ENCODE measurements around the gene MILR1. TPM values are rescaled to one million over a fixed set of nuclear protein-coding genes. Genes with fewer than 3 reads are reported as not detected.
"Not testable (repeated sequence)": the region's sequence is repeated elsewhere in the genome, so short reads cannot be mapped to it uniquely, and the experiment has no call there.

Gene MILR1
- total RNA-seq, 2 experiments from 2014 or later, result 1.3 to 2.3 TPM

DNA sequence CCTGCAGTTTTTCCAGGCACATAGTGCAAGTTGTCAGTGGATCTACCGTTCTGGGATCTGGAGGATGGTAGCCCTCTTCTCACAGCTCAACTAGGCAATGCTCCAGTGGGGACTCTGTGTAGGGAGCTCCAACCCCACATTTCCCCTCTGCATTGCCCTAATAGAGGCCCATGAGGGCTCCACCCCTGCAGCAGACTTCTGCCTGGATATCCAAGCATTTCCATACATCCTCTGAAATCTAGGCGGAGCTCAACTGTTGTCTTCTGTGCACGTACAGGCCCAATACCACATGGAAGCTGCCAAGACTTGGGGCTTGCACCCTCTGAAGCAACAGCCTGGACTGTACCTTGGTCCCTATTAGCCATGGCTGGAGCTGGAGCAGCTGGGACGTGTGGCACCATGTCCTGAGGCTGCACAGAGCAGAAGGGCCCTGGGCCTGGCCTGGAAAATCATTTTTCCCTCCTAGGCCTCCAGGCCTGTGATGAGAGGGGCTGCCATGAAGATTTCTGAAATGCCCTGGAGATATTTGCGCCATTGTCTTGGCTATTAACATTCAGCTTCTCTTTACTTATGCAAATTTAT, 10.9 kb upstream of the MILR1 start:
- H3K27ac Mint-ChIP-seq, result no peak overlapping the region
- H3K9me3 Mint-ChIP-seq, result peaks cover 25% of the 10 kb centered on the region
- ChIA-PET CTCF (interaction anchor here (0.7 to 1.9 kb wide), 2 partner anchors 17 to 18 kb away, joined by 4 to 11 read pairs; no protein-coding TSS in a partner anchor), POLR2A (interaction anchor here (0.6 to 1.0 kb wide), 2 partner anchors 12 to 132 kb away, joined by 3 read pairs; no protein-coding TSS in a partner anchor)
- DNase-seq (no peak), ATAC-seq (no peak)
- intact Hi-C loops (cut with micrococcal nuclease), result no loop called here
- H3K4me3 Mint-ChIP-seq, result no peak overlapping the region
- H3K4me1 Mint-ChIP-seq (ENCODE audit: low read depth), result peaks cover 17% of the 10 kb centered on the region
- H3K36me3 Mint-ChIP-seq (ENCODE audit: low read depth), result peaks cover 16% of the 10 kb centered on the region
- peaks cover 2% of the 10 kb centered on the region for H3K27me3 Mint-ChIP-seq
- TF ChIP-seq, protein P1, sequence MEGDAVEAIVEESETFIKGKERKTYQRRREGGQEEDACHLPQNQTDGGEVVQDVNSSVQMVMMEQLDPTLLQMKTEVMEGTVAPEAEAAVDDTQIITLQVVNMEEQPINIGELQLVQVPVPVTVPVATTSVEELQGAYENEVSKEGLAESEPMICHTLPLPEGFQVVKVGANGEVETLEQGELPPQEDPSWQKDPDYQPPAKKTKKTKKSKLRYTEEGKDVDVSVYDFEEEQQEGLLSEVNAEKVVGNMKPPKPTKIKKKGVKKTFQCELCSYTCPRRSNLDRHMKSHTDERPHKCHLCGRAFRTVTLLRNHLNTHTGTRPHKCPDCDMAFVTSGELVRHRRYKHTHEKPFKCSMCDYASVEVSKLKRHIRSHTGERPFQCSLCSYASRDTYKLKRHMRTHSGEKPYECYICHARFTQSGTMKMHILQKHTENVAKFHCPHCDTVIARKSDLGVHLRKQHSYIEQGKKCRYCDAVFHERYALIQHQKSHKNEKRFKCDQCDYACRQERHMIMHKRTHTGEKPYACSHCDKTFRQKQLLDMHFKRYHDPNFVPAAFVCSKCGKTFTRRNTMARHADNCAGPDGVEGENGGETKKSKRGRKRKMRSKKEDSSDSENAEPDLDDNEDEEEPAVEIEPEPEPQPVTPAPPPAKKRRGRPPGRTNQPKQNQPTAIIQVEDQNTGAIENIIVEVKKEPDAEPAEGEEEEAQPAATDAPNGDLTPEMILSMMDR (IDR thresholded peaks at IDR 0.05), result no peak

DNA sequence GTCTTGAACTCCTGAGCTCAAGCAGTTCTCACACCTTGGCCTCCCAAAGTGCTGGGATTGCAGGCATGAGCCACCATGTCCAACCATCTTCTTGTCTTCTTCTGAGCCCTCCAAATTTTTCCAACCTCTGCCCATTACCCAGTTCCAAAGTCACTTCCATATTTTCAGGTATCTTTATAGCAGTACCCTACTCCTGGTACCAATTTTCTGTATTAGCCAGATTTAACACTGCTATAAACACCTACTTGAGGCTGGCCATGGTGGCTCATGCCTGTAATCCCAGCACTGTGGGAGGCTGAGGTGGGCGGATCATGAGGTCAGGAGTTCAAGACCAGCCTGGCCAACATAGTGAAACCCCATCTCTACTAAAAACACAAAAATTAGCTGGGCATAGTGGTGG, 9.4 kb upstream of the MILR1 start:
- H3K9me3 Mint-ChIP-seq, result peaks cover 23% of the 10 kb centered on the region
- POLR2A ChIA-PET; DNase-seq; H3K27ac Mint-ChIP-seq; intact Hi-C loops (cut with micrococcal nuclease); ATAC-seq; H3K27me3 Mint-ChIP-seq; H3K4me3 Mint-ChIP-seq: not testable (repeated sequence)
- CTCF ChIA-PET, result interaction anchor here (1.9 kb wide), 1 partner anchor 20 kb away, joined by 11 read pairs; no protein-coding TSS in a partner anchor
- peaks cover 17% of the 10 kb centered on the region for H3K4me1 Mint-ChIP-seq (ENCODE audit: low read depth)
- H3K36me3 Mint-ChIP-seq (ENCODE audit: low read depth), result peaks cover 16% of the 10 kb centered on the region

DNA sequence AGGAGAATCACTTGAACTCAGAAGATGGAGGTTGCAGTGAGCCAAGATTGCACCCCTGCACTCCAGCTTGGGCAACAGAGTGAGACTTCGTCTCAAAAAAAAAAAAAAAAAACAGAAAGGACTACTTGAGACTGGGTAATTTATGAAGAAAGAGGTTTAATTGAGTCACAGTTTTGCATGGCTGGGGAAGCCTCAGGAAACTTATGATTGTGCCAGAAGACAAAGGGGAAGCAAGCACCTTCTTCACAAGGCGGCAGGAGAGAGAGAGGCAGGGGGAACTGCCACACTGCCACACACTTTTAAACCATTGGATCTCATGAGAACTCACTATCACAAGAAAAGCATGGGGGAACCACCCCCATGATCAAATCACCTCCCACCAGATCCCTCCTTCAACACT, 9.0 kb upstream of the MILR1 start:
- H3K27ac Mint-ChIP-seq, result no peak overlapping the region
- intact Hi-C loops (cut with micrococcal nuclease), result no loop called here
- ChIA-PET CTCF (no interaction called here), POLR2A (no interaction called here)
- TF ChIP-seq, protein P1 (IDR thresholded peaks at IDR 0.05), result no peak
- H3K9me3 Mint-ChIP-seq, result peaks cover 23% of the 10 kb centered on the region
- H3K4me3 Mint-ChIP-seq, result no peak overlapping the region
- peaks cover 2% of the 10 kb centered on the region for H3K27me3 Mint-ChIP-seq
- H3K4me1 Mint-ChIP-seq (ENCODE audit: low read depth), result peaks cover 17% of the 10 kb centered on the region
- H3K36me3 Mint-ChIP-seq (ENCODE audit: low read depth), result peaks cover 16% of the 10 kb centered on the region
- ATAC-seq (no peak), DNase-seq (no peak)

DNA sequence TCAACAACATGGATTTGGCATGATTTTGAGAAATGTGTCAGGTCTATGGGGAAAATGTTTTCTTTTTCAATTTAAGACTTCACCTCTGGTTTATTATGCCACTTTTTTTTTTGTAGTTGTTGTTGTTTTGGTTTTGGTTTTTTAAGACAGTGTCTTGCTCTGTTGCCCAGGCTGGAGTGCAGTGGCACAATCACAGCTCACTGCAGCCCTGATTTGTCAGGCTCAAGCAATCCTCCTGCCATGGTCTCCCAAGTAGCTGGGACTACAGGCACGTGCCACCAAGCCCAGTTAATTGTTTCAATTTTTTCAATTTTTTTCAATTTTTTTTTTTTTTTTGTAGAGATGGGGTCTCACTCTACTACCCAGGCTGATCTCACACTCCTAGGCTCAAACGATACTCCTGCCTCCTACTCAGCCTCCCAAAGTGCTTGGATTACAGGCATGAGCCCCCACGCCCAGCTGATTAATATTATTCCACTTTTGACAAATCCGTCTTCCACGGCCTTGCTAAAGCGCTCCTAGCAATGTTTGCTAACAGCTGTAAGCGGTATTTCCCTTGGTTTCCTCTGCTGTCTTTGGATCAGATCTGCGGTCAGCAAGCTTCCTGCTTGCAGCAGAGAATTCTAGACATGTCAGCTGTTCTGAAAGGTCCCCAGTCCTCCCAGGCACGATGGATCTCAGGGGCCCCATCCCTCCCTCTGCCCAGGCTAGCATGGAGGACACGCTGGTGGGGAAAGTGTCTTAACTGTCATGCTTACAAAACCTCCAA, 7.0 kb upstream of the MILR1 start:
- Mint-ChIP-seq H3K4me1 (ENCODE audit: low read depth) (peaks cover 17% of the 10 kb centered on the region), H3K27ac (peak overlapping the region; percentile 2), H3K36me3 (ENCODE audit: low read depth) (peaks cover 15% of the 10 kb centered on the region), H3K4me3 (no peak overlapping the region), H3K27me3 (peaks cover under 1% of the 10 kb centered on the region), H3K9me3 (peaks cover 22% of the 10 kb centered on the region)
- DNase-seq (peak; percentile 16), ATAC-seq (peak; percentile 34)
- TF ChIP-seq, protein P1 (IDR thresholded peaks at IDR 0.05), result no peak
- intact Hi-C loops (cut with micrococcal nuclease), result no loop called here
- POLR2A ChIA-PET, result interaction anchor here (0.9 kb wide), 1 partner anchor 104 kb away, joined by 3 read pairs; no protein-coding TSS in a partner anchor
- CTCF ChIA-PET, result interaction anchor here (0.9 to 1.2 kb wide), 4 partner anchors 10 to 150 kb away, joined by 3 to 5 read pairs (median 4); no protein-coding TSS in a partner anchor

DNA sequence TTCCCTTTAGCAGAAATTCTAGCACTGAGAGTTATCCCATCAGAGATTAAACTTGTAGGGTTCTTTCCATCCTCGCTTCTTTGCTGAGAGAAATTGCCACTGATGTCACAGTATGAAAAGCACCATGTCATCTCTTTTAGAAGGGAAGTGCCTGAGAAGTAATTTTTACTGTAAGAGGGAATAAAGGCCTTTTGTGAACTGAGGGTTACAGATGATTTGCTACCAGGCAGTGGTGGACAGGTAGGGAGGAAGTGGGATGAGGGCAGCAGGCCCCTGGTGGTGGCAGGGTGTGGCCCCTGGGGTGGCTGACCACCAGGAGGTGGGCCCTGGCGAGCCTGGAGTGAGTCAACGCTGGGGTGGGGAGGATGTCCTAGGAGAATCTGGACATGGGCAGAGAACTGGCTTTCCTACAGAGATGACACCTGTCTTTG, 6.4 kb upstream of the MILR1 start:
- H3K36me3 Mint-ChIP-seq (ENCODE audit: low read depth), result peaks cover 14% of the 10 kb centered on the region
- no peaks in the 10 kb centered on the region for H3K27me3 Mint-ChIP-seq
- ATAC-seq, result peak; percentile 10
- H3K9me3 Mint-ChIP-seq, result peaks cover 16% of the 10 kb centered on the region
- POLR2A ChIA-PET, result interaction anchor here (0.9 kb wide), 1 partner anchor 103 kb away, joined by 3 read pairs; no protein-coding TSS in a partner anchor
- CTCF ChIA-PET, result interaction anchor here (0.9 to 1.2 kb wide), 3 partner anchors 9 to 151 kb away, joined by 3 to 4 read pairs (median 3); no protein-coding TSS in a partner anchor
- no peak overlapping the region for H3K4me3 Mint-ChIP-seq
- DNase-seq, result no peak
- H3K4me1 Mint-ChIP-seq (ENCODE audit: low read depth), result peaks cover 17% of the 10 kb centered on the region
- H3K27ac Mint-ChIP-seq, result no peak overlapping the region
- intact Hi-C loops (cut with micrococcal nuclease), result no loop called here
- TF ChIP-seq, protein P1 (IDR thresholded peaks at IDR 0.05), result no peak
